ENCODE data around the gene SEPSECS.

The SEPSECS gene

GRCh38 chr4:25144870-25145481 lies 15.3 kb downstream of the SEPSECS start:
- TF ChIP-seq, protein P1, sequence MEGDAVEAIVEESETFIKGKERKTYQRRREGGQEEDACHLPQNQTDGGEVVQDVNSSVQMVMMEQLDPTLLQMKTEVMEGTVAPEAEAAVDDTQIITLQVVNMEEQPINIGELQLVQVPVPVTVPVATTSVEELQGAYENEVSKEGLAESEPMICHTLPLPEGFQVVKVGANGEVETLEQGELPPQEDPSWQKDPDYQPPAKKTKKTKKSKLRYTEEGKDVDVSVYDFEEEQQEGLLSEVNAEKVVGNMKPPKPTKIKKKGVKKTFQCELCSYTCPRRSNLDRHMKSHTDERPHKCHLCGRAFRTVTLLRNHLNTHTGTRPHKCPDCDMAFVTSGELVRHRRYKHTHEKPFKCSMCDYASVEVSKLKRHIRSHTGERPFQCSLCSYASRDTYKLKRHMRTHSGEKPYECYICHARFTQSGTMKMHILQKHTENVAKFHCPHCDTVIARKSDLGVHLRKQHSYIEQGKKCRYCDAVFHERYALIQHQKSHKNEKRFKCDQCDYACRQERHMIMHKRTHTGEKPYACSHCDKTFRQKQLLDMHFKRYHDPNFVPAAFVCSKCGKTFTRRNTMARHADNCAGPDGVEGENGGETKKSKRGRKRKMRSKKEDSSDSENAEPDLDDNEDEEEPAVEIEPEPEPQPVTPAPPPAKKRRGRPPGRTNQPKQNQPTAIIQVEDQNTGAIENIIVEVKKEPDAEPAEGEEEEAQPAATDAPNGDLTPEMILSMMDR (IDR thresholded peaks at IDR 0.05; ENCODE audit: control insufficient read depth, insufficient read depth, low read depth, low read length, missing control alignments), result peak; percentile 54
- H3K4me3 ChIP-seq (ENCODE audit: control insufficient read depth, low read depth, low read length), result no peak overlapping the region
- no peak for DNase-seq (ENCODE audit: low read depth)

- DNase-seq (ENCODE audit: low read depth), result no peak
- no peak overlapping the region for H3K4me3 ChIP-seq (ENCODE audit: control insufficient read depth, low read depth, low read length)
- TF ChIP-seq, protein P1 (IDR thresholded peaks at IDR 0.05; ENCODE audit: control insufficient read depth, insufficient read depth, low read depth, low read length, missing control alignments), result no peak
Measured at GRCh38 chr4:25142468-25142867, 17.8 kb downstream of the SEPSECS start.

DNA sequence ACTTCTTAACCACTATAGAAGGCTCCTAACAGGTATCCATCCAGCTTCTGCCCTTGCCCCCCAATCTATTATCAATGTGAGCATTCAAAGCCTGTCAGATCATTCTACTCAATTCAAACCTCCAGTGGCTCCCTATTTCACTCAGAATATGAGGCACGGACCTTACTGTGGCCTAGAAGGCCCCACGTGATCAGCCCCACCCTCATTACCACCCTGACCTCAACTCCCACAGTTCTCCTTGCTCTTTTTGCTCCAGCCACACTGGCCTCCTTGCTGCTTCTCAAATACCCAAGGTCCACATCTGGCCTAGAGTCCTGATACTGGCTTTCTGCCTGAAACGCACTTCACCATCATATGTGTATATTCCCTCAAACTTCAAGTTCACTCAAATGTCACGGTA lies 18.7 kb downstream of the SEPSECS start:
- H3K4me3 ChIP-seq (ENCODE audit: control insufficient read depth, low read depth, low read length), result no peak overlapping the region
- no peak for DNase-seq (ENCODE audit: low read depth)
- TF ChIP-seq, protein P1 (IDR thresholded peaks at IDR 0.05; ENCODE audit: control insufficient read depth, insufficient read depth, low read depth, low read length, missing control alignments), result no peak

DNA sequence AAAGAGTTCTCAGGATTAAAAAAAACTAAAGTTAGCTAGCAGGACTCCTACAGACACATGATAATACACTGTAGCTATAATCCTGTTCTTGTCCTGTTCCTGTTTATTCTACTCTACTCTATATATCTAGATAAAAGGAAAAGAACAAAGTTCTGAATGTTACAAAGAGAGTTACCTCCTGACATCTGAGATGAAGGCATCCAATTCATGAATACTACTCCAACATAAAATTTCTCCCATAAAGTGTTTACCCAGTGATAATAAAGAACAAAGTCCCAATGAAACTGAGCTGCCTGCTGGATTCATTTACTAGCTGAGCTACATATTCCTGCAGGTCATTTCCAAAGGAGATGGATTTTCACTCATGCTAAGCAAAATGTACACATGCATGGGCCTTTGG lies 27.1 kb downstream of the SEPSECS start:
- no peak overlapping the region for H3K4me3 ChIP-seq (ENCODE audit: control insufficient read depth, low read depth, low read length)
- no peak for DNase-seq (ENCODE audit: low read depth)
- TF ChIP-seq, protein P1 (IDR thresholded peaks at IDR 0.05; ENCODE audit: control insufficient read depth, insufficient read depth, low read depth, low read length, missing control alignments), result no peak

DNA sequence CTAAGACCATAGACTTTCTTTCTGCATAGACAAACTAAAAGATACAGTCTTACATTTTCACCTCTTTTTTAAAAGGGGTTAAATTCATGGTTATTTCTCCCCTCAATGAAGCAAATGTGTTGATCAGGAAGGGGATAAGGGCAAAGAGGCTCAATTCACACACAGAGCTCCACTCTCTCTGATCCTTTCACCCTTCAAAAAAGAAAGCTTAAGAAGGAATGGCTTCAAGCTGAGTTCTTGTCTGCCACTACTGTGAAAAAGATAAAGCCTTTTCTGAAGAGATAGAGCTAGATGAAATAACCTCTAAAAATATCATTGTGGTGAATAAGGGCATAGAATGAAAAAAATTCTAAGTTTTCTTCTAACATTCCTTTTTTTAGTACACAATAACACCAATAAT lies 28.3 kb downstream of the SEPSECS start:
- no peak for DNase-seq (ENCODE audit: low read depth)
- H3K4me3 ChIP-seq (ENCODE audit: control insufficient read depth, low read depth, low read length), result no peak overlapping the region
- TF ChIP-seq, protein P1 (IDR thresholded peaks at IDR 0.05; ENCODE audit: control insufficient read depth, insufficient read depth, low read depth, low read length, missing control alignments), result no peak

DNA sequence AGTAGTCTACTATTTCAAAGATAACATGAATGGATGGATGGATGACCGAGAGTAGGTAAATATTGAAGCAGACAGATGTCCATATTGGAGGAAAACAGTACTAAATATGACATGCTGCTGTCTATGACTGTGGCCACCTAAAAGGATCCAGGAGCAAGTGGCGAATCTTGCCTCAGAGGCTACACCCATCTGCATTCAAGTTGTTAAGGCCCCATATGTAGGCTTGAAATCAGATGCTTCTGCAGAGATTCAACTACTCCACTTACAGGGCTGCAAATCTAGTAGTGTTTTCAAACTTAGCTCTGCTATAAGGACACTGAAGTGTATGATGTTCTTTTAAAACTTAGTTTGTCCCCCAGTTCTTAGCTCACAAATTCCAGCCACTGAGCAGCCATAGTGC lies 28.9 kb downstream of the SEPSECS start:
- TF ChIP-seq, protein P1 (IDR thresholded peaks at IDR 0.05; ENCODE audit: control insufficient read depth, insufficient read depth, low read depth, low read length, missing control alignments), result no peak
- DNase-seq (ENCODE audit: low read depth), result no peak
- no peak overlapping the region for H3K4me3 ChIP-seq (ENCODE audit: control insufficient read depth, low read depth, low read length)

- H3K4me3 ChIP-seq (ENCODE audit: control insufficient read depth, low read depth, low read length), result no peak overlapping the region
- no peak for DNase-seq (ENCODE audit: low read depth)
- TF ChIP-seq, protein P1 (IDR thresholded peaks at IDR 0.05; ENCODE audit: control insufficient read depth, insufficient read depth, low read depth, low read length, missing control alignments), result no peak
Measured at GRCh38 chr4:25129917-25130316, 30.3 kb downstream of the SEPSECS start.
